Hepatocyte (in vitro differentiated cells): ENCODE measurements around the gene VCAM1.

Experiments
- CTCF ChIP-seq: fragments of 200-600 bp; sonication (generic); IDR thresholded peaks from 2 replicates; pipeline ENCODE4 v1.5.1; 2016; ENCODE audit warnings: antibody characterized with exemption, mild to moderate bottlenecking; ENCODE audit not compliant: poor library complexity
- EZH2 ChIP-seq: fragments of 200-600 bp; sonication (generic); IDR thresholded peaks from 2 replicates; pipeline ENCODE4 v1.6.1; 2016; ENCODE audit warnings: antibody characterized with exemption, mild to moderate bottlenecking, borderline replicate concordance
- EZH2phosphoT487 ChIP-seq: fragments of 200-600 bp; sonication (generic); IDR thresholded peaks from one replicate; pipeline ENCODE4 v1.6.1; 2018; ENCODE audit warnings: antibody characterized with exemption, mild to moderate bottlenecking, low read depth, moderate library complexity; ENCODE audit not compliant: unreplicated experiment, severe bottlenecking

- TF ChIP-seq CTCF (no peak), EZH2phosphoT487 (no peak), EZH2 (no peak)
Measured at GRCh38 chr1:100747771-100748170, 28.2 kb downstream of the VCAM1 start.
